ENCODE results near the gene RGS7.
"Not testable (repeated sequence)": the region's sequence is repeated elsewhere in the genome, so short reads cannot be mapped to it uniquely, and the experiment has no call there.

RGS7 gene

DNA sequence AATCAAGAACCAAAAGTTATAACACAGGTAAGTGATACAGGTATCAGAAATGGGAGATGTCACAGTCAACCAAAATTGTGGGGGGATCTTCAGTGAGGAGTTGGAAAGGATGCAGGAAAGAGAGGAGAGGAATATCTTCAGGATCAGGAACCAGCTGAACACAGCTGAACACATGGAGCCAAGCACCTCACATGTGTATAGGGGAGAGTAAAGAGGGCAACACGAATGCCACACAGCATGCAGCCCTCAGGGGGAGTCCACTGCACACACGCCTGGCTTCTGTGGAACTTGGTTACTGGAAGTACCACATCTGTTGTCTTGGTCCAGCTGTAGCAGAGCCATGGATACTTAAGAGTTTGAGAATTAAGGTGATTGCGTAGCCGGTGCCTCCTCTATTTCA is 218.8 kb downstream of the RGS7 start:
- DNase-seq (ENCODE audit: low spot score) = no peak

DNA sequence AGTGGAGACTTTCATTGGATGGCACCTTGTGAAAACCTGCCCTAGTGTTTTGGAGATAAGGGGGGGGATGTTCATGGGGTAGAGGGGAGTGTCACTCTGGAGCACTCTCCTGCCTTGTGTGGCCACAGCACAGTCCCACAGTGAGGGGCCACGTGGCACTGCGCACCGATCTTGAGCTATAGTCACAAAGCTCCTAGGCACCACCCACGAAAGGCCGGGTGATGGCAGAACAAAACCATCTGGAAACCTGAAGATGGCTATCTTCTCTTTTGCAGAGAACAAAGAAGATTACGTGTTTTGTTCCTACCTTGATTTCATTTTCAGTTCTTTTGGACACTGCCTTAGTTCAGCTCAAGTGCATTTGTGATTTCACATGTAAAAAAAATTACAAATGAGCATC is 220.6 kb downstream of the RGS7 start:
- no peak for DNase-seq (ENCODE audit: low spot score)

DNA sequence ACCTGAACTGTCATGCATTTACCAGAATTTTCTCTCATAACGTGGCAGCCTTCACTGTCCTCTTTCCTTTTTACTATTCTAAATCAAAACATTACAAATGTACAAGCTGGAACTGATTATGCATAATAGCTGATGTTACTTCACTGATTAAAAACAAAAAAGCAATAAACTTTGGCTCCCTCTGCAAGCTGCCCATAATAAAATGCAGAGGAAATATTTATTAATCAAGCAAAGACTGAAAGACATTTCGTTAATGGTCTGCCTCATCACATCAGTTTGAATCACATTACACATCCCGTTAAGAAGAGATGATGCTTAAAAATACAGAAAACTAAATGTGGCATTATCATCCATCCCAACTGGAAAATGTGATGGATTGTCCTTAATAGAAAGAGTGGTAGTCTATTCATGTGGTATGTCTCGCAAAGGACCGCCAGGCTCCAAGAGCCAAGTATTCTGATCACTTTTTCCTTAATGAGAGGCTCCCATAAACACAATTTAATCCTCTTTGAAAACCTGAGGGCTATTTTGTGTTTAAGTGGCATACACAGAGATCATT is 225.3 kb downstream of the RGS7 start:
- DNase-seq (ENCODE audit: low spot score) = no peak

DNA sequence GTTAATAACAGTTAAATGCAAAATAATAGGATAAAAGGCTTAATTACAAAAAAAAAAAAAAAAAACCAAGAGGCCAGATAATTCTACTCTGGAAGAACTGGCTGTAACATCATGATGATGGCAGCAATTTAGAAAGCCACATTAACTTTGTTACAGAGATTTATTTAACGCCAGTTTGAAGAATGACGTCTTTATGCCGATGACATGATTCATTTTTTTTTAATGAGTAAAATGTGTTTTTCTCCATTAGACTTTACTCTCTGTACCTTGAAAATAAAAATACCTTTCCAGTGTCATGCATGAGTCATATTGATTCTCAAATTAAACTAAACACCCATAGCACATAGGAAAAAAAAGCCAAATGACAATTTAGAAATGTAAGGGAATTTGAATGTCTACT is 226.1 kb downstream of the RGS7 start:
- no peak for DNase-seq (ENCODE audit: low spot score)

DNA sequence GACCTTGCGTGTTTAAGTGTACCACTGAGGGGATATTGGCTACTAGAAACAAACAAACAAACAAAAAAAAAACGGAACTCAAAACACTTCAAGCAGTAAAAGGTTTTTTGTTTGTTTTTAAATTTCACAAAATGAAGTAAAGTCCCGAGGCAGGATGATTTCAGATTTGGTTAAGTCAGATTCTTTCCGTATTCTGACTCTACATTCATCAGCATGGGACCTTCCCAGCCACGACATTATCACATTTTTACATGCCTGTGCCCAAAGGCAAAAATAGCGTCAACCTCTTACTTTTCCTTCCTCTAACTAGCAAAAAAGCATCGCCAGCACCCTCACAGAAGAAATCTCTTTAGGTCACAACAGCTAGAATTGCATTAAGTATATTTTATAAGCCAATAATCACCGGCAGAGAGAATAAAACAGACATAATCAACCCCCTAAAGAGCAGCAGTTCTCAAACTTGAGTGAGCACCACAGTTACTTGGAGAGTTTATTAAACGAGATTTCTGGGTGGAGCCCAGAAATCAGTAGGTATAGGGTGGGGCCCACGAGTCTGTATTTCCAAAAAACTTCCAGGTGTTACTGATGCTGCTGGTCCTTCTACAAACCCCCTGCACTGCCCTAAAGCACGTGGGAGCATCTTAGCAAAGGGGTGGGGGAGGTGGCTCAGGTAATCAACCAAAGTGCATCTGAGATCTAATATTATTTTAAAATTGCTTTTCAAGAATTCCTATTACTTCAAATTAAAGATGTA is 227.6 kb downstream of the RGS7 start:
- no peak for DNase-seq (ENCODE audit: low spot score)

DNA sequence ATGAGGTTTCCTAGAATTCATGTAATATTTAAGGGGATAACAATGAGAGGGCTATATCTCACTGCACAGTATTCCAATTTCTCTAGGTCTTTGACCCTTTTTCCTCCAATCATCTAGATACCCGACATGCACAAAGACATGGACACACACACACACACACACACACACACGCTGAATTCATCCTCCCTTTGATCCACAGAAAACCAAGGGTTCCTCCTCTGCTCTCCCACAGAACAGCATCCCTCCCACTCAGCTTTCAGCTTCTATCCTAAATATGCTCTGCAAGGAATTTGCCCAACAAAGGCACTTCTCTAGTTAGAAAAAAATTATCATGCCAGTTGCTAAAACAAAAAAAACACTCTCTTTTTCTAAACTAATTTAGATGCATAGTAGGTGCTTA is 231.7 kb downstream of the RGS7 start:
- no peak for DNase-seq (ENCODE audit: low spot score)

DNA sequence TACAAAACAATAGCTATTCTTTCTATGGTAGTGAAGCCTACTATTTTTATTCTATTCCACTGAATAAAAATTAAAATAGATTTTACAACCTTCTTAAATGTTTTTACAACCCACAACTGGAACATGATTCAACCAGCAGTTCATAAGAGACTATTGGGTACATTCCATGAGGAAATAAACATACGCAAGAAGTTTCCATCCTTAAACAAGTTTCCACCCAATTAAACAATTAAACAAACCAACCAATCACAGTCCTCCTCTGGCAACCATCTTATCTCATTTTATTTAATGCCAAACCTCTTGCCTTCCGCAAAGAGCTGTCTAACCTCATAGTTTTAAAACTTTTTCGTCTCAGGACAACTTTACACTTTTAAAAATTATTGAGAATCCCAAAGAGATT is 239.0 kb downstream of the RGS7 start:
- DNase-seq (ENCODE audit: low spot score) = no peak

DNA sequence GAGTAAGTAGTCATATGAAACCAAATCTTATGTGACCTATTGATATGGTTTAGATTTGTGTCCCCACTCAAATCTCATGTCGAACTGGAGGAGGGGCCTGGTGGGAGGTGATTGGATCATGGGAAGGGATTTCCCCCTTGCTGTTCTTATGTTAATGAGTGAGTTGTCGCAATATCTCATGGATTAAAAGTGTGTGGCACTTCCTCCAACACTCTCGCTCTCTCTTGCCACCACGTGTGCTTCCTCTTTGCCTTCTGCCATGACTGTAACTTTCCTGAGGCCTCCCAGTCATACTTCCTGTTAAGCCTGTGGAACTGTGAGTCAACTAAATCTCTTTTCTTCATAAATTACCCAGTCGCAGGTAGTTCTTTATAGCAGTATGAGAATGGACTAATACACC is 241.2 kb downstream of the RGS7 start:
- DNase-seq (ENCODE audit: low spot score) = no peak

DNA sequence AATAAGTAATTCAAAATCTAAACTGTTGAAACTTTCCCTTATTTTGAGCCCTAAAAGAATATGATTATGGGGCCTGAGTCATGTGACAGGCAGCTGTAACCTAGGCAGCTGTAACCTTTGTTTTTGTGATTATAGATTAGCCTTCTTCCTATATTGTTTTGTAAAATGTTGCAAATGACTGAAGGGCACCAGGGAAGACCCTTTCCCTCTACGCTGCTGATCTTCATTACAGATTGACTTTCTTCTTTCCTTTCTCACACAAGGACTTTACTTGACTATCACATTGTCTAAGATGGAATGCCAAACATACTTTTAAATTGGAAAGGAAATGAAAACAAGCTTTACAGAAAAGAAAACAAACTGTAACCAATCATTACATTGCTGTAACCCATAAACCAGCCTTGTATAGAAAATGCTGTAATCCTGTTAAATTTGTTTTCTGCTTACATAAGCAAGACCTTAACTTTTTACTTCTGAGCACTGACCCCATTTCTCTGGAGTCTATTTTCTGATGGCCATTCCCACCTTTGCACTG is 242.2 kb downstream of the RGS7 start:
- no peak for DNase-seq (ENCODE audit: low spot score)

DNA sequence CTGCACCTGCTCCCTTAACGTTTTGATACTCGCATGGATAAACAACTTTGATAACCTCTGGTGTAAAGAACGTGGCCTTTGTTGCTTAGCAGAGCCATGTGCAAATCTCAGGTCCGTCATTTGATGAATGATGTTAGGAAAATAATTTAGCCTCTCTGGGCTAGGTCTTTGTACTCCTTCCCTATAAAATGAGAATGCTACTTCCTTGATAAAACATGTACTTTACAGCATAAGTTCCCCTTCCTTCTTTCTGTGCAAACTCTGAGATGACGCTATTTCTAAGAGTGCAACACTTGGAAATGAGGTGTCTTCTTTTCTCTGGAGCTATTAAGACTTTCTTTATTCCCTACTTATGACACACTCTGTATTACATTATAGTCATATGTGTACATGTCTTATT is 243.4 kb downstream of the RGS7 start:
- no peak for DNase-seq (ENCODE audit: low spot score)

DNA sequence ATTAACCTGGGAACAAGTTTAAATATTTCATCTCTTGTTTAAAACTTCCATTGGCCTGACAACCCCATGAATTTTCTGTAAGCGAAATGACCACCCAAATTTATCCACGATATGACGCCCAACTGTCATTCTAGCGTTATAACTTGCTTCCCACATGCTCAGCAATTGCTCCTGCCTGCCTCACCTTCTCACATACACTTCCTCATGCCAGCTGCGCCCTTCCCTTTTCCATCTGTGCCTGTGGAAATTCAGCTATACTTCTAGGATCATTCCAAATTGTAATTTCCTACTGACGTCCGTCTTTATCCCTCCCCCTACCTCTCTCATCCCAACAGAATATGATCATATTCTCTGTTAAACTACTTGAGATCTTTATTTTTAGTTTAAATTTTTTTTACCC is 248.0 kb downstream of the RGS7 start:
- DNase-seq (ENCODE audit: low spot score) = peak; percentile 36

DNA sequence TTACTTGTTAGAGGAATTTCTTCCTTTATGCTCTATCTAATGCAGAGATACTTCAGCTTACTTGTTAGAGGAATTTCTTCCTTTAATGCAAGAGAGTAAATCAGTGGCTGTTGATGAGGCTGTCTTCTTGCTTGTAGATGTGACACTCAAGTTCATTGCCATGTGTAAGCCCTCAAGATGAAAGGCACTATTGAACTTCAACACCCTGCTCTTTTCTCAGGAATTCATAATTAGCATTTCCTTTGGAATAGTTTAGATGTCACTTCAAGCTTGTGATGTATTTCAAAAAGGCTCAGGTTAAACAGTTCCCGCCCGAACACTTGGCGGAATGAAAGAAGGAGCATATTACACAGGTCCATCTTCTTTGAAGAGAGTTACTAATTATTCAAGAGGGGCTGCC is 251.9 kb downstream of the RGS7 start:
- DNase-seq (ENCODE audit: low spot score) = no peak

DNA sequence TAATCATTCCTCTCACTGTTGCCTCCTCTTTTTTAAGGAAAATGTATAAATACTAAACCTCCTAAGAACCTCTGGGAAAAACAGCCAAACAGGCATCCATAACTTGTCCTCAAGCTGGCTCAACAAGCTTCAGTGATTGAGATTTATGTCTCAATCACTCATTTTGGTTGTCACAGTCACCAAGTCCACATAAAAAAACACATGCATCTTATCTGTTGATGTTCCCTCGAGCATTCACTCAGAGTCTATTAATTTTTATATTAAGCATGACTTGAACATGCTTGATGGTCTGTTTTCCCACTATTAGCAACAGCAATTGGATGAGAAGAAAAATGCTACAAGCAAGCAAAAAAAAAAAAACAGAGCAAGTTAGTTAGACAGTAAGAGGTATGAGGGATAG is 254.3 kb downstream of the RGS7 start:
- DNase-seq (ENCODE audit: low spot score) = no peak

DNA sequence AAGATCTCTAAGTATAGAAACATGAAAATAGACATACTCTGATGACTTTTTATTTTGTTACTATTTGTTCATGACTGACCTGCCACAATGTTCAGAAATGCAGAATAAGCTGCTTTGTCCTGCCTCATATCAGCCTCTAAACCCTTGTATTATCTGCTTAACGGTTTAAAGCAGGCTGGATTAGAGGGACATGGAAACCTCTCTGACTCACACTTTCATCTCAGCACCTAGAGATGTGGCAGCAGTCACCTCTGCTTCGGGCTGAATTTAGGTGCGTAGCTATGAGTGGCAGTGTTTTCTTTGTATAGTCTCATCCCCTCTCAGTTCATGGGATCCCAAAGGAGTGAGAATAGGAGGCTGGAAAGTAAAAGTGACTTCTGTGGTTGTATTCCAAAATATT is 255.4 kb downstream of the RGS7 start:
- DNase-seq (ENCODE audit: low spot score) = no peak

DNA sequence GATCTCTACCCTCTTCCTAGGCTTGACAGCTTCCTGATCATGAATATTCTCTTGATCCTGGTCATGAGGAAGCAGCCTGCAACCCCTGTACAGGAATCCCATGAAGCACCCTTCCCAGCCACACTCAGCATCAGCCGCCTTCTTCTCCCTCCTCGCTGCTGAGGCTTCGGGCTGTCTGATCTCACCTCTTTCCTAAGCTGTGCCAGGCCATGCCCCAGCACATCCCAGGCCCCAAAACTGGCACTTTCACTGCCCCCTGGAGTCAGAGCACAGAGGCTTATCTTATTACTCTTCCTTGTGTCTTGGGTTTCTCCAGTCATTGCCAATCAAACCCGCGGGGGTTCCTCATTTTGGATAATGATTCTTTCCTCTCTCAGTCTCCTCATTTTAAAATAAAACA is 259.5 kb downstream of the RGS7 start:
- DNase-seq (ENCODE audit: low spot score) = no peak

DNA sequence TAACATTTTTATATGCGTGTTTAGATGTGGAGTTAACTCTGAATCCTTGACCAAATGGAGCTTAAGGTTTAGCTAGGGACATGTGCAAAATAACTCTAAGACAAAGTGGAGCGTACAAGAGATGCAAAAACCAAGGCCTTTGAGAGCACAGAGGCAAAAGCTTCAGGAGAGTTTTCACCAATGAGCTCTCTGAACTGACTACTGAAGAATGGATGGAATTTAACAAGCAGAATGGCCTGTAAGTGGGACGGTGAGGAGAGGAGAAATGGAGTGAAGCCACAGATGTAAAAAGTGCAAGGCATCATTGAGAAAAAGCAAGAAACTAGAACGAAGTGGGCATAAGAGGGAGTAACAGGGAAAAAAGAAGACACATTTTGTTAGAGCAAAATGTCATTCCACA is 260.0 kb downstream of the RGS7 start:
- DNase-seq (ENCODE audit: low spot score) = no peak

DNA sequence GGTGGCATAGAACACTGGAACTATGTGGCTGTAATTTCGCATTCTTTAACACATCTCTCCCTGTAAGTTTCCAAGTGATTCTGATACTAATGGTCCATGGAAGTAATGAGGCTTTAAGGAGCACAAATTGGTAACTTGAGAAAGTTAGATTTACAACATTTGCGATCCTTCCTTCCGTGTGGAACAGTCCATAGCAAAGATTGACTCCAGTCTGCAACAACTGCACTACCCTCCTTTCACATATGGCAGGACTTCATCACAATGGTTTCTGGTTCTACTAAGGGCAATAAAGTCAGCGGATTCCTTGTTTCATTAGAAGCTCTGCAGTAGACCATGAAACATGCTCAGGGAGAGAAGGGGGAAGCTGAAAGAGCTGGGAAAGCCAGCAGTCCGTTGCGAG is 261.2 kb downstream of the RGS7 start:
- no peak for DNase-seq (ENCODE audit: low spot score)

DNA sequence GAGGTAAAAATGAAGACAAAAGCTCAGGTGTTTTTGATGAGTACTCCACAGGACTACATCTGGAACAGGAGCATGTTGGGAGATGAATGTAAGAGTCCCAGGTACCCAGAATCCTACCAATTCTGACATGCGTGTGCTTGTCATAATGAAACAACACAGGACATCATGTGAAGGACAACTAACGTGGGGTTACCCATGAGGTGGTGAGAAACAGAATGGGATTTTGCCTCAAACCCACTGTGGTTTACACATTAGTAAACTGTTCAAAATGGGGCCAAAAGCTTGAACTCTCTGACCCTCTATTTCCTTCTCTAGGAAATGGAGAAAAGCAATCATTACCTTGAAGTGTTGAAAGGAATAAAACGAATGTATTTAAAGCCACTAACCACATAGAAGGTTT is 266.2 kb downstream of the RGS7 start:
- no peak for DNase-seq (ENCODE audit: low spot score)

DNA sequence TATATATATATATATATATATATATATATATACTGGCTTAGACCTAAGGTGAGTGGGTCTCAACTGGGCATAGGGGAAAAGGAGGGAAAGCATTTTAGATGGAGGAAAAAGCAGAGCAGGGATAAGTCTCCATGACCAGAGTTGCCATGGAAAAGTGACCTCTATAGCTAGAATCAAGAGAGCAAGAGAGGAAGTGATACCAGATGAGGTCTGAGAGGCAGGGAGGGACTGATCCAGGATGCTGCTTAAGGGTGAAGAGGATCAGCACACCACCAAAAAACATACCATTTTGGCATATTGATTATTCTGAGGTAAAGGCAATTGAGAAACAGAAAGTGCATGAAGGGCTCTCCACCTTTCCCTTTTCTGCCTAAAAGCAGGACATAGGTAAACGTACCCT is 267.9 kb downstream of the RGS7 start:
- DNase-seq (ENCODE audit: low spot score) = not testable (repeated sequence)

DNA sequence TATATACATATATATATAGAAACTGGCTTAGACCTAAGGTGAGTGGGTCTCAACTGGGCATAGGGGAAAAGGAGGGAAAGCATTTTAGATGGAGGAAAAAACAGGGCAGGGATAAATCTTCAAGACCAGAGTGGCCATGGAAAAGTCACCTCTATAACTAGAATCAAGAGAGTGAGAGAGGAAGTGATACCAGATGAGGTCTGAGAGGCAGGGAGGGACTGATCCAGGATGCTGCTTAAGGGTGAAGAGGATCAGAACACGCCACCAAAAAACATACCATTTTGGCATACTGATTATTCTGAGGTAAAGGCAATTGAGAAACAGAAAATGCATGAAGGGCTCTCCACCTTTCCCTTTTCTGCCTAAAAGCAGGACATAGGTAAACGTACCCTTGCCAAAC is 268.9 kb downstream of the RGS7 start:
- DNase-seq (ENCODE audit: low spot score) = not testable (repeated sequence)

DNA sequence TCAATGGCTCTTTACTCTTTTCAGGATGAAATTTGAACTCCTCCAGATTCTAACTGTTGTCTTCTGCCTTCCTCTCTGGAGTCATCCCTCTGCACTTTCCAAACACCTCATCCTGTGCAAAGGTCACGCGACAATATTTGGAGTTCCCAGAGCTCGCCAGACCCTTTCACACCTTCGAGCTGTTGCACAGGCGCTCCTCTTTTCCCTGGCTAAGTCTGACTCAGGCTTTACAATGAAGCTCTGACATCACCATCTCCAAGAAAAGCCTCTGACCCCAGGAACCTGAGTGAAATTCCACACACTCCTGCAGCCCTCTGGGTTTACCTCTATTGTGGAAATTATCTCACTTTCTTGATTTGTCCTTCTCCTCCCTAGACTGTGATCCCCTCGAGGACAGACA is 270.3 kb downstream of the RGS7 start:
- DNase-seq (ENCODE audit: low spot score) = no peak

DNA sequence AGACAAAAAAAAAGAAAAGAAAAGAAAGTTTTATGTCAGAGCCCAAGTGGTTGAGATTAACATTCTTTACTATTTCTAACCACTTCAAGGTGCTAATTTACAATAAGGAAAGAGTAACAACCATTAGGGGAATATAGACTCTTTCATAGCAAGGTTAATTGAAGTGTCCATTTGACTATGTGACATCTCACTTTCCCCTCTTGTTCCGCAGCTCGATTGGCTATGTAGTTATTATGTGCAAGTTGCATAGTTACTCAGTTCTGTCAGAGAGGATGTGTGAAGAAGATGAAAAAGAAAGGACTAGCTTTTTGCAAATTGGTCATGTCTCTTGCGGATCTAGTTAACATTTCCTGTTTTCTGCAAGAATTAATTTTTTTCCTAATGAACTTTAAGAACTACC is 273.7 kb downstream of the RGS7 start:
- no peak for DNase-seq (ENCODE audit: low spot score)

DNA sequence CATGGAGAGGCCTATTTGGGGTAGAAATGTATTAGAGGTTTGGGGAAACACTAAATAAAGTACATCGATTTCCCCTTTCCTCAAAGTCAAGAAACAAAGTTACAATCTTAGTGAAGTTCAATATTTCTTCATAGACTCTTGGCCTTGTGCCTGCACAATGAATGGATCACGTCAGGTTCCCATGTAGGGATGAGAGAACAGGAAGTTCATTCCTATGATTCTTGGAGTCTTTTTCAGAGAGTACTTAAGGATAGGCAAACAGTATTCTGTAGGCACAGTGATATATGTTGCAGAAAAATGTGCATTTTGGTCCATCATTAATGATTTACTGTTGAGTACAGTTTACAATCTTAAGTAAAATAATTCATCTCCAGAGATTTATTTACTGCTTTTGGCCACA is 275.5 kb downstream of the RGS7 start:
- DNase-seq (ENCODE audit: low spot score) = no peak

DNA sequence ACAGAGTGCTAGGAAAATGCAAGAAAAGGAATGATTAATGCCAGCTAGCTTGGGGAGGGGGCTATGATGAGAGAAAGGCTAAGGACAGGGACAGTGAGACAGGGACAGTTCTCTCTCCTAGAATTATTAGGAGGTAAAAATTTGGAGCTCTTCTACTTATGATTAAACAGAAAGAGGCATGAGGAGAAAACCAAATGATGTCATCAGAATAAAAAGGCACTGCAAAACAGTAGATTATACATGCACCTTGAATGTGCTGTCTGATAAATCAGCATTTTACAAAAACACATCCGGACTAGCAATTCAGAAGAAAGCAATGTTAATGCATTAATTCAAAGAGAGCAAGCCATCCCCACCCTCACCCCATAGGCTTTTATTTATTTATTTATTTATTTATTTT is 277.5 kb downstream of the RGS7 start:
- DNase-seq (ENCODE audit: low spot score) = no peak

Measured in cerebellar cortex (tissue), 1 donor.